ENCODE measurements around the gene SLC39A7. TPM values are rescaled to one million over a fixed set of nuclear protein-coding genes. Genes with fewer than 3 reads are reported as not detected.

The SLC39A7 gene
- total RNA-seq, 1 donor from 2014 or later = 68.8 TPM

DNA sequence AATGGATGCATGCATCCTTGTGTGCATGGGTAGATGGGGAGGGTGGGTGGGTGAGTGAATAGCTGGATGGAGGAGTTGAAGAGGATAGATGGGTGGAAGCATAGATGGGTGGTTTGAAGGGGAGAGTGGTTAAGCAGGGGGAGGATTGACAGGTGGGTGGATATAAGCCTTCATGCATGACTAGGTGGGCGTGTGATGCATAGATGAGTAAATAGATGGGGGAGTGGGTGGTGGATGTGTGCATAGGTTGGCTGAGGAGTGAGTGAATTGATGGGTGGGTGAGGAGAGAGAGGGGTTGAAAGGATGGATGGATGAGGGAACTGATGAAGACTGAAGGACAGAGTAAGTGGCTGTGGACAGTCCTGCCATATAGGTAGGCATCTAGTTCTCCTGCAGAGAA, 12.9 kb upstream of the SLC39A7 start:
- peaks cover 18% of the 10 kb centered on the region for H3K9me3 Mint-ChIP-seq
- H3K27me3 Mint-ChIP-seq (ENCODE audit: insufficient read depth) = peaks cover 45% of the 10 kb centered on the region
- peaks cover 30% of the 10 kb centered on the region for H3K4me1 Mint-ChIP-seq (ENCODE audit: low read depth)
- intact Hi-C loops (cut with micrococcal nuclease) = no loop called here
- no peak overlapping the region for H3K4me3 Mint-ChIP-seq
- DNase-seq (ENCODE audit: low spot score) = no peak
- no peak overlapping the region for H3K27ac Mint-ChIP-seq
- H3K36me3 Mint-ChIP-seq (ENCODE audit: low read depth) = peaks cover 16% of the 10 kb centered on the region

DNA sequence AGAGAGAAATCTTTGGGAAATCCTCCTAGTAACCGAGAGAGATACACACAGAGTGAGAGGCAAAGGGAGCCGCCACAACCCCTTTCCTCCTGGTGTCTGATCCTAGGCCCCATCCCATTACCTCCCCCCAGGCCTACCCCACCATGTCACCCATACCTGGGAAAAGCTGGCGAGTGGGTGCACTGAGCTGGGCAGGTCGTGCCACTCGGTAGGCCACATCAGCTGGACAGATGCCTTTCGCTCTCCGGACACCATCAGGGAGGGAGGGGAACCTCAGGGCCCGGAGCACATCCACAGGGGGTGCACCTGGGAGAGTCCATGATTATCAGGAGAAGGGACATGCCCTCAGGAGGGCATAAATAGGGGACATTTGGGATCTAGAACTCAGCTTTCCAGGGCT, 11.5 kb upstream of the SLC39A7 start:
- Mint-ChIP-seq H3K4me3 (no peak overlapping the region), H3K27ac (no peak overlapping the region), H3K27me3 (ENCODE audit: insufficient read depth) (peaks cover 55% of the 10 kb centered on the region), H3K36me3 (ENCODE audit: low read depth) (peaks cover 10% of the 10 kb centered on the region), H3K9me3 (peaks cover 5% of the 10 kb centered on the region), H3K4me1 (ENCODE audit: low read depth) (peaks cover 24% of the 10 kb centered on the region)
- DNase-seq (ENCODE audit: low spot score) = no peak
- intact Hi-C loops (cut with micrococcal nuclease) = no loop called here

DNA sequence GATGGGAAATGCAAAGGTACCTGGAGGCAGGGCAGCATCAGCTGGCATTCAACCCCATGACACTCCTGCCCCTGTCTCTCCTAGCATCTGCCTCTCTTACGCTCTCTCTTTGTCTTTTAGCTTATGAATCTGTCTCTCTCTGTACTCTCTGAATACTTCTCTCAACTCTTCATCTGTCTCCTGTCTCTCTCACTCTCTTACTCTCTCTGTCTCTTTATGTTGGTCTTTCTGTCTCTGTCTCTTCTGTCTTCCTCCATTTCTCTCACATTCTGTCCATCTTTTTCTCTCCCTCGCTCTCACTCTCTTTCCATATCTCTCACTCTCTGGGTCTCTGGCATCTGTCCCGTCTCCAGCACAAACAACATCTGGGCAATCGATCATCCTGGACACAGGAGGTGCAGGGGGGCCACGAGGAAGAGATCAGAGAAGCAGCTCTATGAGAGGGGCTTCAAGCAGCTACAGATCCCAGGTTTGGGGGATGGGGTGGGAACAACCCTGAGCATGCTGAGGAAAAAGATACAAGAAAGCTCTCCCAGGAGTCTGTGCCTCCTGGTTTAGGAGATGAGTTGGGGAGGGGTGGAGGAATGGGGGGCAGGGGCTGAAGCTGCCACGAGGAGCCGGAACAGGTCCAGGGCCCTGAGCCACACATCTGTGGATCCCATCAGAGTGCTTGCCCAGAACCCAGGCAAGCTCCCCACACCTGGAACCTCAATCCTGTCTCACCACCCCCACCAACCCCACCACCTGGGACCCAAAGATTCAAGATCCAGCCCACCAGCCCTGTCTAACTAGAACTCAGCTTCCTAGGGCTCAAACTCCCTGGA, 10.8 kb upstream of the SLC39A7 start:
- Mint-ChIP-seq H3K36me3 (ENCODE audit: low read depth) (peaks cover 10% of the 10 kb centered on the region), H3K27ac (no peak overlapping the region), H3K4me1 (ENCODE audit: low read depth) (peaks cover 19% of the 10 kb centered on the region), H3K4me3 (no peak overlapping the region), H3K27me3 (ENCODE audit: insufficient read depth) (peaks cover 52% of the 10 kb centered on the region), H3K9me3 (no peaks in the 10 kb centered on the region)
- intact Hi-C loops (cut with micrococcal nuclease) = no loop called here
- no peak for DNase-seq (ENCODE audit: low spot score)

DNA sequence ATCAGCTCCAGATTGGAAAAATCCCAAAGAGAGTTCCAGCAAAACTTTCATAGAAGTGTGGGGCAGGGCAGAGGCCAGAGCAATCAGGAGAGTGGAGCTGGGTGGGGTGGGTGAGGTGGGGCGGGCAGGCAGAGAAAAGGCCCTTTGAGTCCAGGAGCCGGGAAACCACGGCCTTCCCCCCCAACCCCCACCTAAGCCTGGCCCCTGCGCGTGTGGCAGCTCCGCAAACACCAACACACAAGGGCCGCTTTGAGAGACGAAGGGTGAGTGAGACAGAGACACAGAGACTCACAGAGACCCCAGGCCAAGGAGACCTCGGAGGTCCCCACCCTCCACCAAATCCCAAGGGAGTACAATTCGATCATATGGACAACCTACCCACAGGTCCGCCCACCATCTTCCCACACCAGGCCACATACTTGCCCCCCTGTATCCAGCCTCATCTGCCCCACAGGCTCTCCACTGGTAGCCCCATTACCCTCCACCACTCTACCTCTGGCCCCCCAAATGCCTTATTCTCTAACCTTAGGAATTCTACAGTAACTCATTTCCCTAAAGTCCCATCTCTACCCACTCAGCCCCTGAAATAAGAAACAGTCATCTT, 10.1 kb upstream of the SLC39A7 start:
- peaks cover 17% of the 10 kb centered on the region for H3K36me3 Mint-ChIP-seq (ENCODE audit: low read depth)
- no peak for DNase-seq (ENCODE audit: low spot score)
- peaks cover 19% of the 10 kb centered on the region for H3K4me1 Mint-ChIP-seq (ENCODE audit: low read depth)
- H3K9me3 Mint-ChIP-seq = no peaks in the 10 kb centered on the region
- no peak overlapping the region for H3K27ac Mint-ChIP-seq
- intact Hi-C loops (cut with micrococcal nuclease) = no loop called here
- H3K4me3 Mint-ChIP-seq = no peak overlapping the region
- peaks cover 50% of the 10 kb centered on the region for H3K27me3 Mint-ChIP-seq (ENCODE audit: insufficient read depth)

DNA sequence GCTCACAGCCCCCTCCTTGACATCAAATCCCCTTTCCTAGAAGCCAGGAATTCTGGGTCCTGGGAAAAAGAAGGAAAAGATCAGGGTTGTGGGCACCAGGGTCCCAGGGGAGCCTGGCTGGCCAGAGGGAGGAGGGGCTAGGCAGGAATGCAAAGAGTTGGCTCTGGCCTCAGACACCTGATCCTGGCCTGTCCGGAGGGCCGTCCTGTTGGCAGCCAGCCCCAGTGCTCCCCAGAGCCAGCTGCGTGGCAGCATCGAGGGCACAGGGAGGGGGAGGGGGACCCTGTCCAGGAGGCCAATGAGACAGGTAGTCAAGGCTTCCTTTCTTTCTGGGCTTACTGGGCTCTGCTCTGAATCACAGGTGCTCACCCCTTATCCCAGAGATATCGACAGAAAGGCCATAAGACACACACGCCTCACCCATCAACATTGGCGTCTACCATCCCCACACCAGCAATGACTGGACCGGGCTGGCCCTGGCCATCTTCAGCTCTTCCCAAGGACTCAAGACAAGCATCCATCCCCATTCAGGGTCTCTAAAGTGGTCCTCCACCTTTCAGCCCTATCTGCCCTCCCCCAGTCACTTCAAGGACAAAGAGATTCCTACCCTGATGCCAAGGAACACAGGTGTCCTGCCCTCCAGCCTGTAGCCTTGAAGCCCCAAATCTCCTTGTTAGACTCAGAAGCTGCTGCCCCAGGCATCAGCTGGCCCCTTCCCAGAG, 9.1 kb upstream of the SLC39A7 start:
- Mint-ChIP-seq H3K27ac (no peak overlapping the region), H3K27me3 (ENCODE audit: insufficient read depth) (peaks cover 43% of the 10 kb centered on the region), H3K9me3 (no peaks in the 10 kb centered on the region), H3K36me3 (ENCODE audit: low read depth) (peaks cover 25% of the 10 kb centered on the region), H3K4me1 (ENCODE audit: low read depth) (peaks cover 19% of the 10 kb centered on the region), H3K4me3 (no peak overlapping the region)
- no peak for DNase-seq (ENCODE audit: low spot score)
- intact Hi-C loops (cut with micrococcal nuclease) = no loop called here

DNA sequence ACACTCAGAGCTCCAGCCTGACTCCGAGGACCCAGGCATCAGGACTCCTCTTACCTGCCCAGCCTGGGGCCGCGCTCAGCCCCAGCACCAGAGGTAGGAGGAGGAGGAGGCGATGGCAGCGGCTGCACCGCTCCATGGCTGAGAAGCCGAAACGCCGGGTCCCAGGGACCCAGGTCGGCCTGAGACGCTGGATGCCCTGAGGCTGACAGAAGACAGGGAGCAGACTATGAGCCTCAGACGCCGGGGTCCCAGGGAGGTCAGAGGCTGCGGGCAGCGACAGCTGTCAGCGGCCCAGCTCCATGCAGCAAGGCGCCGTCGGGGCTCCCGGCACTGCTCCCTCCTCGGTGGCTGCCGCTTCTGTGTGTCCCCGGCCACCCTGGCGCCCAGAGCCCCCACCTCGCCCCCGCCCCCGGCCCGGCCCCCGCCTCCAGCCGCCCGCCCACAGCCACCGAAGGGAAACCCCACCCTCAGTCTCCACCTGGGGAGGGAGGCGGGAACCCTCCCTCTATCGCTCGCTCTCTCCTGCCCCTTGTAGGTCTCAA, 8.5 kb upstream of the SLC39A7 start, which contains the start of gene COL11A2:
TSS of gene COL11A2 (minus strand) at position 363 of the 542 bp plus-strand sequence. CDS start at position 136, 227 bp downstream.
- no peak within 1 kb of the TSS for H3K4me3 Mint-ChIP-seq
- H3K27ac Mint-ChIP-seq = no peak within 1 kb of the TSS
- peaks cover 42% of the 10 kb centered on the region for H3K27me3 Mint-ChIP-seq (ENCODE audit: insufficient read depth)
- intact Hi-C loops (cut with micrococcal nuclease) = no loop called here
- peaks cover 19% of the 10 kb centered on the region for H3K4me1 Mint-ChIP-seq (ENCODE audit: low read depth)
- no peak for DNase-seq (ENCODE audit: low spot score)
- peaks cover 27% of the 10 kb centered on the region for H3K36me3 Mint-ChIP-seq (ENCODE audit: low read depth)
- no peaks in the 10 kb centered on the region for H3K9me3 Mint-ChIP-seq

DNA sequence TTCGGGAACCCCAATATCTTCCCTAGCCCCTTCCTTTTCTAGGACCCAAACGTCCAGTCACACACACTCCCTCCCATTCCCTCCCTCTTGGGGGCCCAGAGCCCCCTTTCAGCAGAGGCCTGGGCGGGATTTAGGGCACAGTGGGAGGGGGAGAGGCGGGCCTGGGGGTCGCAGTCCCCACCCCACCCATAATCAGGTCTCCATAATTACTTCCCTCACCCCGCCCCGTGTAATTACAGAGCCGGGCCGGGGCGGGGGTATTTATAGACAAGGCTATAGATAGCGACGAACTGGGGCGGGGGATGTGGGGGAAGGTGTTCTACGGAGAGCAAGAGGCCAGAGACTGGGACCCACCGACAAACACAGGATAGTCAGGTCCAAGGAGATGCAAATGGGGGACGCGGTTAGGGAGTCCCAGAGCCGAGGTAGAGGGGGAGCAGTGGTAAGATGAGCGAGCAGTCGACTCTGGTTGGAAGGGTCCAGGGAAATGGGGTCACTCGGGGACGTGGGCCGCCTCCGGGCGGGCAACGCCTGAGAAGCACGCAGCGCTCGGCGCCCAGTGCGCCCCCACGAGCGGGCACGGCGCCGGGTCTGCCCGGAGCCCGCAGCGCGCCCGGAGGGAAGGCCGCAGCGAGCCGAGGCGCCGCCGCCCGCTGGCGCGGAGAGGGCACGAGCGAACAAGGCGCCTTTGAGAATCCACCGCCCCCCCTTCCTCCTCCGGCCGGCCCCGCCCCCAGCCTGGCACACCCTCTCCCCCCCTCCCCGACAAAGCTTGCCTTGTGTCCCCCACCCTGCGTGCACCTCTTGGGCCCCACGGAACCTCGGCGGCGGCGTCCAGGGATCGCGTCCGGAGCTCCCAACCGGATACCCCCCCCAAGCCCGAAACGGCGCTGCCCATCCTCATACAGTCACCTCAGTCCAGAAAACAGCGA, 7.7 kb upstream of the SLC39A7 start:
- peaks cover 37% of the 10 kb centered on the region for H3K27me3 Mint-ChIP-seq (ENCODE audit: insufficient read depth)
- no peaks in the 10 kb centered on the region for H3K9me3 Mint-ChIP-seq
- peaks cover 19% of the 10 kb centered on the region for H3K4me1 Mint-ChIP-seq (ENCODE audit: low read depth)
- intact Hi-C loops (cut with micrococcal nuclease) = no loop called here
- DNase-seq (ENCODE audit: low spot score) = no peak
- no peak overlapping the region for H3K4me3 Mint-ChIP-seq
- no peak overlapping the region for H3K27ac Mint-ChIP-seq
- H3K36me3 Mint-ChIP-seq (ENCODE audit: low read depth) = peaks cover 32% of the 10 kb centered on the region

DNA sequence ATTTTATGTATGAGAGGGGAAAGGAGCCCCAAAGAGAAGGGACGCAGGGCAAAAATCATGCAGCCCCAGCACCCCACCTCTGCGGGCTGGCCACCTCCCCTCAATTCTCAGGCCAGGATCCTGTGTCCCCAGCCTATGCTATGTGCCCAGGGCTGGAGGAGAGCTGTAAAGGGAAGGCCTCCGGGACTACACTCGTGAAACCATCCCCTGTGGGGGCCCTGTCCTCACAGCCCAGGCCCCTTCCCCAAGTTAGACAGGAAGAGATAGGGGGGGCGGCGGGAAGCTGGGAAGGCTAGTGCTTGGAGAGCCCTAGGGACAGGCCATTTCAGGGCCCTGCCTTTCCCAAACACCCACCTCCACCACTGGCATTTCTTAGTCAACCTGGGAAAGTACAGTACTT, 7.0 kb upstream of the SLC39A7 start:
- intact Hi-C loops (cut with micrococcal nuclease) = no loop called here
- peaks cover 23% of the 10 kb centered on the region for H3K4me1 Mint-ChIP-seq (ENCODE audit: low read depth)
- no peak overlapping the region for H3K4me3 Mint-ChIP-seq
- peaks cover 32% of the 10 kb centered on the region for H3K27me3 Mint-ChIP-seq (ENCODE audit: insufficient read depth)
- H3K36me3 Mint-ChIP-seq (ENCODE audit: low read depth) = peaks cover 32% of the 10 kb centered on the region
- H3K27ac Mint-ChIP-seq = no peak overlapping the region
- no peaks in the 10 kb centered on the region for H3K9me3 Mint-ChIP-seq
- no peak for DNase-seq (ENCODE audit: low spot score)

DNA sequence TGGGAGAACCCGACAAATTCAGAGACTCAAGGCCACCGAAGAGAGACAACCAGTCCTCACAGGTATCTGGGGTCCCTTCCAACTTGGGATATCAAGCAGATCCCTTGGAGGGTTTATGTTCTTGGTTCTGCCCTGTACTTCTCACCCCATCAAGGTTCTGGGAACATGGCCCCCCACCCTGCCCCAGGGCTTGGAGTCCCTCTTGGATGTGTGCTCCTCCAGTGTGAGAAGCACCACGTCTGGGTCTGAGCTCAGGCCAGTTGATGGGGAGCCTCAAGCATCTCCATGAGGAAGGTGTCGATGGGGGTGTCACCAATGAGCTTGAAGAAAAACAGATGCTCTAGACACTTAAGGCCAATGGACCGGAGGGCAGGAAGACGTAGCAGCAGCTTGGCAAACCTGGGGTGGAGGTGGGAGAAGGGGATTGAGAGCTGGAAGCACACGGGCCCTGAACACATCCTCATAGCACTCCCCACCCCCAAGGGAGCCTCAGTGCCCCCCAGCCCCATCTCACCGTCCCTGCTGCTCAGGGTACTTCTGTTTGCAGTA, 6.2 kb upstream of the SLC39A7 start:
- Mint-ChIP-seq H3K27ac (no peak overlapping the region), H3K4me3 (no peak overlapping the region), H3K4me1 (ENCODE audit: low read depth) (peaks cover 32% of the 10 kb centered on the region), H3K9me3 (no peaks in the 10 kb centered on the region), H3K27me3 (ENCODE audit: insufficient read depth) (peaks cover 31% of the 10 kb centered on the region), H3K36me3 (ENCODE audit: low read depth) (peaks cover 34% of the 10 kb centered on the region)
- no peak for DNase-seq (ENCODE audit: low spot score)
- intact Hi-C loops (cut with micrococcal nuclease) = no loop called here

DNA sequence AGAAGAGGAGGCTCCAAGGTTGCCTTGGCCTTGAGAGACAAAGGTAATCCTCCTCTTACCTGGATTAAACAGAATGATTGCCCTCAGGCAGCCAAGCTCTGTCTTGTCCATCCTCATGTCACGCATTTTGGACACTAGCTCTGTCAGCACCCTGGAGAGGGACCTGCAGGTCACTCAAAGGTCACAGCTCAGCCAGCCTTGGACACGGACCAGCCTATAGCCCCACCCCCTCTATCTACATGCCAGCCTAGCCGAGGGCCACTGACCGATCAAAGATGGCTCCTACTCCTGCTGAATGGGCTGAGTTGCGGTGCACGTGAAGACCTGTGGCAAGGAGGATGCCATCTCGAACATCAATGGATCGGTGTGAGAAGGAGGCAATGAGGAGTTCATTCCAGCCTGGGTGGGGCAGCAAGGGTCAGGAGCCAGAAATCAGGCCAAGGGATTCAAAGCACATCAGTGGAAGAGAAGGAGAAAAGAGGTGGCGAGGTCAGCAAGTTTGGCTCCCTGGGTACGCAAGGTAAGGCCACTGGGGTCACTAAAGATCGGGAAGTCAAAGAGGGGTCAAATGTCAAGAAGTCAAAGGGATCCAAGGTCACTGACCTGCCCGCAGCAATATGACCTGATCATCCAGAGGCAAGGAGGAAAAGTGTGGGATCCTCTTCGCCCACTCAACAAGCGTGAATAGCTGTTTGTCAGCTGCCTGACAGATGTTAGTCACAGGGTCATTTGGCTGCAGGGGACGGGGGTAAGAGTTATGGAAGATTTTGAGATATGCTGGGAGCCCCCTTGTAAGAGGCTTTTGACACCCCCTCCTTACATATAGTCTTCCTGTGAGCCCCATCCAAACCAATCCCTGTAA, 5.1 kb upstream of the SLC39A7 start:
- Mint-ChIP-seq H3K4me1 (ENCODE audit: low read depth) (peaks cover 35% of the 10 kb centered on the region), H3K9me3 (no peaks in the 10 kb centered on the region), H3K27me3 (ENCODE audit: insufficient read depth) (peaks cover 24% of the 10 kb centered on the region), H3K4me3 (no peak overlapping the region), H3K36me3 (ENCODE audit: low read depth) (peaks cover 34% of the 10 kb centered on the region), H3K27ac (no peak overlapping the region)
- intact Hi-C loops (cut with micrococcal nuclease) = loop anchor here (2.0 kb wide), 1 partner anchor 35 kb away; no protein-coding TSS in a partner anchor
- DNase-seq (ENCODE audit: low spot score) = no peak

DNA sequence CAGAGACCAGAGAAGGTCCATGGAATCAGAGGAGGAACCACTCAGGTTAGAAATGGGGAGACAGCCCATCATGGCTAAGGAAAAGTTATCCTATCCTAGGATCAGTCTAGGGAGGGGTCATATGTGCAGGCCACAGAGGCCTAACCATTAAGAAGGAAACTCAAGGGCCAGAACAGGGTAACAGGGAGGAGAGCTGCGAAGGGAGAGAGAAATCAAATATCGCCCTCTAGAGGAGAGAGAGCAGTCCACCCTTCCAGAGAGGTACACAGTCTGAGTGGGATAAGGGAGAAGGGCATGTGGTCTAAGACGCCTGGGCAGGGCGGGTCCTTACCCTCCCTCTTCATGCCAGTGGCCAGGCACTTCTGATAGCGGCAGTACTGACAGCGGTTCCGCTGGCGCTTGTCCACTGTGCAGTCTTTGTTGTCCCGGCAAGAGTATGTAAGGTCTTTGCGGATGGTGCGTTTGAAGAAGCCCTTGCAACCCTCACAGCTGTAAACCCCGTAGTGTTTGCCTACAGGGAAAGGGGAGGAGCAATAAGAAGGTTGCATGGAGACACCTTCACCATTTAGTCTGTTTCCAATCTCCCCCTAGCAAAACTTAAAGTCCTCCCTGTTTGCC, 3.1 kb upstream of the SLC39A7 start:
- Mint-ChIP-seq H3K36me3 (ENCODE audit: low read depth) (peaks cover 50% of the 10 kb centered on the region), H3K27me3 (ENCODE audit: insufficient read depth) (peaks cover 11% of the 10 kb centered on the region), H3K27ac (peak overlapping the region; percentile 38), H3K9me3 (no peaks in the 10 kb centered on the region), H3K4me1 (ENCODE audit: low read depth) (peaks cover 55% of the 10 kb centered on the region), H3K4me3 (peak overlapping the region; percentile 67)
- DNase-seq (ENCODE audit: low spot score) = peak; percentile 26
- intact Hi-C loops (cut with micrococcal nuclease) = loop anchor here (1.0 to 2.0 kb wide), 2 partner anchors 37 to 74 kb away; no protein-coding TSS in a partner anchor

Data from activated T-helper 1 cell treated with anti-CD3 and anti-CD28 coated beads, Interleukin-12 subunit alpha, Interleukin-12 subunit beta, Interleukin-2, Interleukin-4 antibody, amounts not matched to agents 30 ng/mL and 10 ng/mL and 1 ng/mL, durations not matched to agents 14 hours and 24 hours and 36 hours (primary cell).